ENCODE data around the gene IRAK1BP1.

GRCh38 chr6:78835817-78836216, 31.5 kb upstream of the IRAK1BP1 start:
- TF ChIP-seq JUN (IDR thresholded peaks at IDR 0.05; ENCODE audit: borderline replicate concordance, low read depth, low read length) = no peak
- no peak for TF ChIP-seq JUN (CRISPR knock-in tag; IDR thresholded peaks at IDR 0.05; ENCODE audit: borderline replicate concordance)
- no peak for TF ChIP-seq SIX5 (IDR thresholded peaks at IDR 0.05; ENCODE audit: borderline replicate concordance in 1 of 2, insufficient read depth in 1 of 2, low read depth in 1 of 2, low read length in 2 of 2)
- no peak for TF ChIP-seq MYC (IDR thresholded peaks at IDR 0.05; ENCODE audit: low read depth, low read length)
- no peak for TF ChIP-seq MYC (CRISPR knock-in tag; IDR thresholded peaks at IDR 0.05; ENCODE audit: borderline replicate concordance, low read depth)
- no peak for TF ChIP-seq KLF16 (IDR thresholded peaks at IDR 0.05)
- no peak for TF ChIP-seq USF2 (CRISPR knock-in tag; IDR thresholded peaks at IDR 0.05)
- TF ChIP-seq MEF2A (IDR thresholded peaks at IDR 0.05; ENCODE audit: control insufficient read depth, low read depth, low read length) = no peak
- no peak for TF ChIP-seq TAF1 (IDR thresholded peaks at IDR 0.05; ENCODE audit: control insufficient read depth, extremely low read depth, insufficient read depth, low read length, severe bottlenecking)

All from K562 (cell line).